ENCODE results near the gene ADM5. TPM values are rescaled to one million over a fixed set of nuclear protein-coding genes. Genes with fewer than 3 reads are reported as not detected.

ADM5 gene
- polyA plus RNA-seq, 1 donor = 0.99 TPM

DNA sequence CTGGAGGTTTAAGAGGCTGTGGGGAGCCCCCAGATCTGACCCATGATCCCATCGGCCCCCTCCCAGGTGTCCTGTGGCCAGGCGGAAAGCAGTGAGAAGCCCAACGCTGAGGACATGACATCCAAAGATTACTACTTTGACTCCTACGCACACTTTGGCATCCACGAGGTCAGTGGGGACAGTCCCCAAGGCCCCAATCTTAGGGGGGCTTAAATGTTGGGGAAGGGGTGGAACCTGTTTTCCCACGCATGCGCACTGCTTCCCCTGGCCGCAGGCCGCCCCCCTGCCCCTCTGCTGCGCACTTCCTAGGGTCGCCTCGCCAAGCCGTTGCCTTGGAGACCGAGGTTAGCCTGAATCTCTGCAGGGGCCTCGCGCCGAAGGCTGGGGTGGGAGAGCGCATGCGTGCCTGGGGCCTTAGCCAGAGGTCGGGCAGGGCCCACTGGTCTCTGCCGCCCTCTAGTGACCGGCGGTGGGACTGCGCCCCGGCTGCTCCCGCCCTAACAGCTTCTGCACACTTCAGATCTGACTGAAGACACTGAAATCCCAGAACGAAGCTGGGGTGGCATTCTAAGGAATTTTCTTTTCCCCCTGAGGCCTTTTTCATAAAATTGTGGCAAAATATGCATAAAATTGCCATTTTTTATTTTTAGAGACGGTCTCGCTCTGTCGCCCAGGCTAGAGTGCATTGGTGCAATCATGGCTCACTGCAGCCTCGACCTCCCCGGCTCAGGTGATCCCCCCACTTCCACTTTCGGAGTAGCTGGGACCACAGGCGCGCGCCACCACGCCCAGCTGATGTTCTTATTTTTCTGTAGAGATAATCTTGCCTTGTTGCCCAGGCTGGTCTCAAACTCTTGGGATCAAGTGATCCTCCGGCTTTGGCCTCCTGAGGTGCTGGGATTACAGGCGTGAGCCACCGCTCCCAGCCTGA is 8.7 kb upstream of the ADM5 start:
- DNase-seq (ENCODE audit: low read depth) = no peak

DNA sequence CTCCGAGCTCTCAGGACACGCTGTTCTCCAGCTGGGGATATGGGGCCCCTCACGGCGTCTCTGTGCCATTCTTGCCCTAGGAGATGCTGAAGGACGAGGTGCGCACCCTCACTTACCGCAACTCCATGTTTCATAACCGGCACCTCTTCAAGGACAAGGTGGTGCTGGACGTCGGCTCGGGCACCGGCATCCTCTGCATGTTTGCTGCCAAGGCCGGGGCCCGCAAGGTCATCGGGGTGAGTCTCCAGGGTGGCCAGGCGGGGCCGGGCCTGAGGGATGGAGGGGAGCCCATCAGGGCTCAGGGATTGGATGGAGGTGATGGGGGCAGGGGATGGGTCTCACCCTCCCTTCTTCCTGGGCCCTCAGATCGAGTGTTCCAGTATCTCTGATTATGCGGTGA is 7.6 kb upstream of the ADM5 start:
- DNase-seq (ENCODE audit: low read depth) = no peak

DNA sequence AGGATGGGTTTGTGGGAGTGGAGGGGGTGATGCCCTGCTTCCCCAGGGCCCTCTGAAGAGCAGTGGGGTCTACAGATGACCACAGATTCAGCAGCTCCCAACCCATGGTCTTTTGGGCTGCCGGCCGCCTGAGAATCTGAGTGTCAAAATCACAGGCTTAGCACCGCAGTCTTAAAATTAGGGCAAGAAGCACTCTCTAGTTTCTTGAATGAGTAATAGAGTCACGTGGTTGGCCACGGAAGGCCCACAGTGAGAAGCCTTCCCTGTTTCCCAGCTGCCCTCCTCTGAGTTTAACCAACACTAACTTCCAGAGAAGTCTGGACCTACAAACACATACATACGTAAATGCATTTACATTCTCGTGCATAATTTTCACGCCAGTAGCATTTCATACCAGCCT is 7.1 kb upstream of the ADM5 start:
- no peak for DNase-seq (ENCODE audit: low read depth)

DNA sequence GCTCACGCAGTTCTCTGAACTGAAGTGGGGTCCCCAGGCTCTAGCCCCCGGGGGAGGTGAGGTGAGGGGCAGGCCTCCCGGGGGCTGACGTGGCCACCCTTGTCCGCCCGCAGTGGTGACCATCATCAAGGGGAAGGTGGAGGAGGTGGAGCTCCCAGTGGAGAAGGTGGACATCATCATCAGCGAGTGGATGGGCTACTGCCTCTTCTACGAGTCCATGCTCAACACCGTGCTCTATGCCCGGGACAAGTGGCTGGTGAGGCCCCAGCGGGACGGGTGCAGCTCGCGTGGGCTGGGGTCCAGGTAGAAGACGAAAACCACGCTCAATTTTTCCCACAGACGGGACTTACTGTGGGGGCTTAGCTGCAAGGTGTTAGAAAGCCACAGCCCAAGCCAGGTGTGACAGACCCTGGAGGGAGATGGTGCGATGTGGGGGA is 5.6 kb upstream of the ADM5 start:
- no peak for DNase-seq (ENCODE audit: low read depth)

DNA sequence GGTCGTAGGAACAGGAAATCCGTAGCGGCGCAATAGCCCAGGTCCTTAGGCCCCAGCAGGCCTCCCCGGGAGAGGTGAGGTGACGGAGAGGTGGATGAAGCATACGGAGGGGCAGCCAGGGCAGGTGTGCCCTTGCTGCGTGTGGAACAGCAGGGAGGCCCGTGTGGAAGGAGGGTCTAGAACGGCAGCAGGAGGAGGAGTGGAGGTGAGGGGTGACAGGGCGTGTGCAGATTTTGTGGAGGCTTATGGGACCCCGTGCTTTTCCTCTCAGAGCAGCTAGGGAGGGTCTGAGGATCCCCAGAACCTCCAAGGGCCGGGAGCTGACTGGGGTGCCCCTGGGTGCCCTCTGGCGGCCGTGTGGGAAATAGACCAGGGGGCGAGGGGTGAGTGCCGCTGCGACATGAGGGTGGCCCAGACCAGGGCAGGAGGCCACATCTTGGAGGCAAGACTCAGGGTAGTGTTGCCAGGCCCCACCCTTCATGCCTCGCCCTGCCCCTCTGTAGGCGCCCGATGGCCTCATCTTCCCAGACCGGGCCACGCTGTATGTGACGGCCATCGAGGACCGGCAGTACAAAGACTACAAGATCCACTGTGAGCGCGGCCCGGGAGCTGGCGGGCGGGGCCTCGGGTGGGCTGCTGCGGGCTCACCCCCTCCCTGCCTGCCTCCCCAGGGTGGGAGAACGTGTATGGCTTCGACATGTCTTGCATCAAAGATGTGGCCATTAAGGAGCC is 5.0 kb upstream of the ADM5 start:
- no peak for DNase-seq (ENCODE audit: low read depth)

DNA sequence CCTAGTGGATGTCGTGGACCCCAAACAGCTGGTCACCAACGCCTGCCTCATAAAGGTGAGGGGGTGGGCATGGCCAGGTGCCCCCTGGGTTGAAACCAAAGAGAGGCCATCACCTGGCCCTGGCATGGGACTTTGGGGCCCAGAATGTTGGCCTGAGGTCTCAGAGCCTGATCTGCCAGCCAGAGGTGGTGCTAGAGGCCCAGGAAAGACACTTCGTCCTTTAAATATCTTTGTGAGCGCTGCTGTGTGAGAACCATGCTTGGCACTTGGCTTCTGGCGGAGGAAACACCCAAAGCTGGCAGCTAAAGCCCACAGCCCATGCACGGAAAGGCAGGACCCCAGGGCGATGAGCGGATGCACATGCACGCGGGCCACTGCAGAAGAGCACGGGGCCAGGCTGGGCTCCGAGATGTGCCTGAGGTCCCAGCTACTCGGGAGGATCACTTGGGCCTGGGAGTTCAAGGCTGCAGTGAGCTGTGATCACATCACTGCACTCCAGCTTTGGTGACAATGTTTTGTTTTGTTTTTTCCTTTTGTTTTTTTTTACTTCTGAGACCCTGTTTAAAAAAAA is 4.3 kb upstream of the ADM5 start:
- no peak for DNase-seq (ENCODE audit: low read depth)

DNA sequence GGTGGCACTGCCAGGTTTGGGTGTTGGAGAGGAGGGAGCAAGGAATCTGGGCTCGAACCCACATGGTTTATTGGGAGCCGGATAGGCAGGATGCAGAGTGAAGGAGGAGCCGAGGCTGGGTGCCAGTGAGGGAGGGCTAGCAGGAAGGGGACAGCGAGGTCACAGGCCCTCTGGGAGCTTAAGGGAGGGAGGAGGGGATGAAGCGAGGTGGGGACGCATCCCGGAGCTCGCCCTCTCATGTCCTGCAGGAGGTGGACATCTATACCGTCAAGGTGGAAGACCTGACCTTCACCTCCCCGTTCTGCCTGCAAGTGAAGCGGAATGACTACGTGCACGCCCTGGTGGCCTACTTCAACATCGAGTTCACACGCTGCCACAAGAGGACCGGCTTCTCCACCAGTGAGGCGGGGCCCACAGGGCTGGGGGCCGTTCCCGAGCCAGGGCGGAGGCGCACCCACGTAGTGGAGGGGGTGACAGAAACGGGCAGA is 3.5 kb upstream of the ADM5 start:
- DNase-seq (ENCODE audit: low read depth) = no peak

DNA sequence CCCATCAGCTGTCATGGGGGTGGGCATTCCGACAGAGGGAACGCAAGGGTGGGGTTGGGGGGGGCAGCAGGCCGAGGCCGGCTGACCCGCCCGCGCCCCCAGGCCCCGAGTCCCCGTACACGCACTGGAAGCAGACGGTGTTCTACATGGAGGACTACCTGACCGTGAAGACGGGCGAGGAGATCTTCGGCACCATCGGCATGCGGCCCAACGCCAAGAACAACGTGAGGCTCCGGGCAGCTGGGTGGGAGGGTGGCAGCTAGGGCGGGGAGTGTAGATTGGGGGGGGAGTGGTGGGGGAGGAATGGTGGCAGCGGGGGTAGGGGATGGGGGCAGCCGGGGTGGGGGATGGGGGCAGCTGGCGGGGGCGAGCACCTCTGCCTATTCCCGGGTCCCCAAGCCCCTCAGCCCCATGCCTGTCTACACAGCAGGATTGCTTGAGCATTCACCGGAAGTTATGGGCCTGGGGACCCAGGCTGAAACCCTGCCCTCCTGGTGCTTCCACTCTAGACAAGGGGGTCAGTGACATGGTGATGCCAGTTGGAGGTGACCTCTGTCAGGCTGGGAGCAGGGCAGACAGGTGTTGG is 2.8 kb upstream of the ADM5 start:
- no peak for DNase-seq (ENCODE audit: low read depth)

DNA sequence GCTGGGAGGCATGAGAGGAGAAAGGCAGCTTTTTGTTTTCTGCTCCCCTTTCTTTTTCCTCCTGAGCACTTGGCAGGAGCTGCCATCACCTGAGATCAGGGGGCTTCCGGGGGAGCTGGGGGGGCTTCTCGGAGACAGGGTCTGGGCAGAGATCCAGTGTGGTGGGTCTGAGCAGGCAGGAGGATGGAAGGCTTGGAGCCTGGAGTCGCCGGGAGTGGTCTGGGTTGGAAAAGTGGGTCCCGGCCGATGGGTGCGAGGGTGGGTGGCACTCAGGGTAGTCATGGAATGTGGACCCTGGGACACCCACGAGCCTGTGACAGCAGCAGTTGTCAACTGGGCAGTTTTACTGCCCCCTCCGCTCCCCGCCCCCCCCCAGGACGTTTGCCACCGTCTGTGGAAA is 2.2 kb upstream of the ADM5 start:
- DNase-seq (ENCODE audit: low read depth) = no peak

DNA sequence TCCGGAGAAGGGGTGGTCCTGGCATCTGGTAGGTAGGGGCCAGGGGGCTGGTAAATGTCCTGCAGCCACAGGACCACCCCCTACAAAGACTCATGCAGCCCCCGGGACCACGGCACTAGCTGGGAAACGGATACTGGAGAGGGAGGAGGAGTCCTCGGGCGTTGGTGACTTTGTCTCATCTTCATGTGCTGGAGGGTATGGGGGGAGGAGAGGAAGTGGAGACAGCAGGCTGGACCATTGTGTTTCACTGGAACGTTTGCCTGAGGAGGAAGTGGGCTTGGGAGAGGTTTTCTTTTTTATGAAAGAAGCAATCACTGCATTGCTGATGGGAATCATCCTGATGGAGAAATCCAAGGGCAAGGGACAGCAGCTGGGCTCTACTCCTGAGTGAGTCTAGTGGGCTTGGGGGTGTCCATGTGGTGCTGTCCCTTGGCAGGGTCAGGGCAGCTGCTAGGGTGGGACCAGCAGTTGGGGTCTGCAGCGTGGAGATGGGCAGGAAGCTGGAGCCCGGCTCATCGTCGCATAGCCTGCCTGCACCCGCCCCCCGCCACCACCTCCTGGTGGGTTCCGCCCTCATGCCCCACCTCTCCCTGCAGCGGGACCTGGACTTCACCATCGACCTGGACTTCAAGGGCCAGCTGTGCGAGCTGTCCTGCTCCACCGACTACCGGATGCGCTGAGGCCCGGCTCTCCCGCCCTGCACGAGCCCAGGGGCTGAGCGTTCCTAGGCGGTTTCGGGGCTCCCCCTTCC is 1.7 kb upstream of the ADM5 start:
- no peak for DNase-seq (ENCODE audit: low read depth)

DNA sequence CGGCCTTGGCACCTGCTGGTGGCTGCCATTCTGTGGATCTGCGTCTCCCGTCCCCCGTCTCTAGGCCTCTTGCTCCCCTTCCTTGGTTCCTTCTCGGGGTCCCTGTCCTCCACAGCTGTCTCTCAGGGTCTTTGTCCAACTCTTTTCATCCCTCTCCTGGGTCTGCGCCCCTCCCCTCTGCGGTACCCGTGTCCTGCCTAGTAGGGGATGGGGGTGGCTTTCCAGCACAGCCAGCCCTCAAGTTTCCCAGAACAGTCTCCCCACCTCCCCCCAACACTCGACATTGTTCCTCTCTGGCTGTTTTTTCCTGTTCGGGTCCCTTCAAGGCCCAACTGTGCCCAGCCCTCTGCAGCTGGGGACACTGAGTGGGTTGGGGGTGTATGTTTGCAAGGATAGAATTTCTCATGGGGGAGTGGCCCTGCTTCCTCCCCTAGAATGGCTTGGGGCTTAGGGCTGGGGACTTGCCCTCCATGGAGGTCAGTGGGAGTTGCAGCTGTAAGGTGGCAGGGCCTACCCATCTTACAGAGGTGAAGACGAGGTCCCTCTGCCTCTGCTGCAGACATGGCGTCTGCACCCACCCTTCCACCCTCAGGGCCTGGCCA is 762 bp upstream of the ADM5 start:
- DNase-seq (ENCODE audit: low read depth) = no peak

DNA sequence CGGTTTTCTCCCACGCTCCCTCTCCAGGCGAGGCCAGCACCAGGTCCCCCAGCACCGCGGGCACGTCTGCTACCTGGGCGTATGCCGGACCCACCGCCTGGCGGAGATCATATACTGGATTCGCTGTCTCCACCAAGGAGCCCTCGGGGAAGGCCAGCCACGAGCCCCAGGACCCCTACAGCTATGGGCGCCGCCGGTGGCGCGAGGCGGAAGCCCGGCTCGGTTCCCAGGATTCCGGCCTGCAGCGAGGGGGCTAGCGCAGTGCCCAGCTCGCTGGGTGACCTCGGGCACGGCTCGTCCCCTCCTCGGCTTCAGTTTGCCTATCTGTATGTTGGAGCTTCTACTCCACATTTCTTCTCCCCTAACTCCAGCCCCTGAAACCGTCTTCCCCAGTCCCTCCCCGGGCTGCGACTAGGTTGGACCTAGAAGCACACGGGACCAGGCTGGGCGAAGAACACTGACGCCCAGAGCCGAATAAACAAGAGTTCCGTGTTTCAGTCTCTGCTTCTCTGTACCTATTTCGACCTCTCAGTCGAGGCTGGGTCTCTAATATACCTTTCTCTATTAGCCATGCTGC is 773 bp downstream of the ADM5 start:
- DNase-seq (ENCODE audit: low read depth) = no peak

DNA sequence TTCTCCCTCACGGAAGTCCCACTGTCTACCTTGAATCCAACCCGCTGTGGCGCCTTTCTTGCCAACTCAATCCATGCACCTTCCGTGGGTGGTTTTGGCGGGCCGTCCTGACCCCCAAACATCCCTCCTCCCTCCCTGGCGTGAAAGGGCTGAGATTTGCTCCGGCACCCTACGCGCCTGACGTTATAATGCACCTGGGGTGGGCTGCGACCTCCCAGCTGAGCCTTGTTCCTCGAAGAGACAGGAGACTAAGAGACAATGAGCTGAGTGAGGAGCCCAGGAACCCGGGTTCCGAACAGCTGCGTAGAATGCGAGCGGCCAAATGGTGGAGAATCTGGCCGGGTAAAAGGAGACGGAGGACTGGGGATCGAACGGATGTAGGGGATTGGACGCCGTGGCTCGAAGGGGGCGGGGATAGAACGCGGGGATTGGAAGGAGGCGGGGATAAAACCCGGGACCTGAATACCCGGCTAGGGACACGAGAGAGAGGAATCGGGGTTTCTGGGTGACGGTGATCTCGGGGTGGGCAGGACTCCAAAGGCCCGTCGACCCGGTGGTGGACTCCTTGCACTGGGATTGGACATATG is 1.4 kb downstream of the ADM5 start, which contains the start of gene CPT1C:
CPT1C (plus strand) TSS at position 461 of the 587 bp plus-strand sequence. CDS start 1,137 bp downstream, outside the sequence.
- no peak for DNase-seq (ENCODE audit: low read depth)

DNA sequence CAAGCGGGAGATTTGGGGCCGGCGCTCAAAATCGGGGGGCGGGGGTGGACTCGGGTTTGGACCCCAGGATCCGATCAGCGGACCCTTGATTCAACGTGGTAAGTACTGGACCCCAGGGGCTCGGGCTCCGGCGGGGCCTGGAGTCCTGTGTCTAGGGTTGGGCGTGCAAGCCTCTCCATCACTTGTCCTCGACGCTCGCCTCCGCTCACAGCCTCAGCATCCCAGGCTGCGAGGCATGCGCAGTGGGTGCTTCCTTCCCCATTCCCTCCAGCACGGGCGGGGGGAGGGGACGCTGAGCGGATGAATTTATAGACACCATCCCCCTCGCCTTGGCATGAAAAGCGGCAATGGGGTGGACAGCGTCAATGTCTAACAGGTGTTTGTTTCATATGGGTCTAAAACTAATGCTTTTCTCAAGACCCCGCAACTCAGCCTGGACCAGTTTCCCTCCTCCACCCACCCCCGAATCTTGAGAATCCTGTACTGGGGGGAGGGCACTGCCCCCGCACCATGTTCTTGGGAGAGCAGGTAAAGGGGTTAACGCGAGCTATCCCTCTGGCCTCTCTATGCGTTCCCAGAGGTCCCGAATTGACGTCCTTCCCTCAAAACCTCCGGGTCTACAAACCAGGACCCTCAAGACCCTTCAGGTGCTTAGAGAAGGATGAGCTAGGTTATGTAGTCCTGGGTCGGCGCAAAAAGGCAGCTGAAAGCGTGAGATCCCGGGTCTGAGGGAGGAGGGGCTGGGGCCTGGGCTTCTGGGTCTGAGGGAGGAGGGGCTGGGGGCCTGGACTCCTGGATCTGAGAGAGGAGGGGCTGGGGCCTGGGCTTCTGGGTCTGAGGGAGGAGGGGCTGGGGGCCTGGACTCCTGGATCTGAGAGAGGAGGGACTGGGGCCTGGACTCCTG is 2.1 kb downstream of the ADM5 start:
- DNase-seq (ENCODE audit: low read depth) = no peak

DNA sequence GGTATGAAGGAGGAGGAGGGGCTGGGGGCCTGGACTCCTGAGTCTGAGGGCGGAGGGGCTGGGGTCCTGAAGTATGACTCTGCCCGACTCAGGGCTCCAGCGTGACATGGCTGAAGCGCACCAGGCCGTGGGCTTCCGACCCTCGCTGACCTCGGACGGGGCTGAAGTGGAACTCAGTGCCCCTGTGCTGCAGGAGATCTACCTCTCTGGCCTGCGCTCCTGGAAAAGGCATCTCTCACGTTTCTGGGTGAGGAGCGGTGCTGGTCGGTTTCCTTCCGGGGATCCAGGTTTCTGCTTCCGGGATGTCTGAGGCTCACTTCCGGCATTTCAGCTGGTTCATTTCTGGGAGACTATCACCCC is 2.7 kb downstream of the ADM5 start:
- no peak for DNase-seq (ENCODE audit: low read depth)

DNA sequence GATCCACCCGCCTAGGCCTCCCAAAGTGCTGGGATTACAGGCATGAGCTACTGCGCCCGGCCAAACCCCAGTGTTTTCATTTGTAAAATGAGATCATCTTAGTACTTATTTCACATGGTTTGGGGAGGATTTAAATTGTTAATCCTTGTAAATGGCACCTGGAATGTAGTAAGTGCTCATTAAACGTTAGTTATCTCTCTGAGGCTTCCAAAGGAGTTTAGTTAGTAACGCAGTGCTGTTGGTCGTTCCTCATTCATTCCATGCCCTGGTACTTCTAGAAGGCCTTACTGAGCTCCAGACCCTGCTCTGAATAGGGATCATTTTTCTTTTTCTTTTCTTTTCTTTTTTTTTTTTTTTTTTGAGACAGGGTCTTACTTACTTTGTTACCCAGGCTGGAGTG is 6.7 kb downstream of the ADM5 start:
- DNase-seq (ENCODE audit: low read depth) = no peak

DNA sequence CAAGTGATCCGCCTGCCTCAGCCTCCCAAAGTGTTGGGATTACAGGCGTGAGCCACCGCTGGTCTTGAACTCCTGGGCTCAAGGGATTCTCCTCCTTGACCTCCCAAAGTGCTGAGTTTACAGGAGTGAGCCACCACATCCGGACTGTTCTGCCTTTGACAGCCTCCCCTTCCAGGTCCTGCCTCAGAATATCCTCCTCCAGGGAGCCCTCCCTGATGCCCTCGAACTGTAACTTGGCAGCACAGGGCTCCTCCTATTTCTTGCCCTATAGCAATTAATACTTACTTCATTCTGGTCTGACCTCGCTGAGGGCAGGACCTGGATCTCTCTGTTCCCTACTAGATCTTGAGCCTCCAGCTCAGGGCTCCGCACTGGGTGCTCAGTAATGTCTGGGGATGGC is 7.5 kb downstream of the ADM5 start:
- no peak for DNase-seq (ENCODE audit: low read depth)

DNA sequence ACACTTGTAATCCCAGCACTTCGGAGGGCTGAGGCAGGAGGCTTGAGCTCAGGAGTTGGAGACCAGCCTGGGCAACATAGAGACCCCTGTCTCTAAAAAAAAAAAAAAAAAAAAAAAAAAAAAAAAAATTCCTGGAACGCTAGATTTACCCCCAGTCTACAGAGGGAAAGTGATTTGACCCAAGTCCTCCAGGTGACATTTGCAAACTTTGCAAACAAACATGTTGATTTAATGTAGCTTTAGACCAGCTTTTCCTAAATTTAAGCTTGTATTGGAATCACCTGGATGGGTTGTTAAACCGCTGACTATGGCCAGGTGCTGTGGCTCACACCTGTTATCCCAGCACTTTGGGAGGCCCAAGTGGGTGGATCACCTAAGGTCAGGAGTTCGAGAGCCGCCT is 10.0 kb downstream of the ADM5 start:
- DNase-seq (ENCODE audit: low read depth) = no peak

DNA sequence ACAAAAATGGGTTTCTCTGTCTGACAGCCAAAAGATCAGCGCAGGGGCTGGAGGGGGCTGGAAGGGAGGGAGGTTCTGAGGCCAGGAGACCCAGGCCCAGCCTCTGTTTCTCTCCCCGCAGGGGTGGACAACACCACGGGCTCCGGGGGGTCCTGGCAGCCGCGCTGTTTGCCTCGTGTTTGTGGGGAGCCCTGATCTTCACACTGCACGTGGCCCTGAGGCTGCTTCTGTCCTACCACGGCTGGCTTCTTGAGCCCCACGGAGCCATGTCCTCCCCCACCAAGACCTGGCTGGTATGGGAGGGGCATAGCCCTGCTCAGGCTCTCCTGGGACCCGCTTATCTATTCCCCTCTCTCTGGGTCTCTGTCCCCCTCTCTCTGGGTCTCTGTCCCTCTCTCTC is 11.2 kb downstream of the ADM5 start:
- DNase-seq (ENCODE audit: low read depth) = no peak
